Prostate gland (tissue), 2 donors: ENCODE results near the gene ASS1.

Experiments
- POLR2AphosphoS5 ChIP-seq: sonication (generic); formaldehyde crosslinking; IDR thresholded peaks from one replicate; pipeline ENCODE4 v1.6.1; 2017; ENCODE audit warnings: antibody characterized with exemption
- TF ChIP-seq, protein P1 (sequence below), 4 experiments: fragments of 200-600 bp in 2 of 4; fragments of 450-650 bp in 2 of 4; sonication (generic) in 2 of 4; IDR thresholded peaks; 1 replicate in 3 of 4; 2 replicates in 1 of 4; pipeline ENCODE4 v1.5.1; 2016 to 2019; ENCODE audit warnings: antibody characterized with exemption in 4 of 4, mild to moderate bottlenecking in 2 of 4, moderate library complexity in 2 of 4

GRCh38 chr9:130428086-130428665 is 16.6 kb upstream of the ASS1 start:
- TF ChIP-seq, protein P1, sequence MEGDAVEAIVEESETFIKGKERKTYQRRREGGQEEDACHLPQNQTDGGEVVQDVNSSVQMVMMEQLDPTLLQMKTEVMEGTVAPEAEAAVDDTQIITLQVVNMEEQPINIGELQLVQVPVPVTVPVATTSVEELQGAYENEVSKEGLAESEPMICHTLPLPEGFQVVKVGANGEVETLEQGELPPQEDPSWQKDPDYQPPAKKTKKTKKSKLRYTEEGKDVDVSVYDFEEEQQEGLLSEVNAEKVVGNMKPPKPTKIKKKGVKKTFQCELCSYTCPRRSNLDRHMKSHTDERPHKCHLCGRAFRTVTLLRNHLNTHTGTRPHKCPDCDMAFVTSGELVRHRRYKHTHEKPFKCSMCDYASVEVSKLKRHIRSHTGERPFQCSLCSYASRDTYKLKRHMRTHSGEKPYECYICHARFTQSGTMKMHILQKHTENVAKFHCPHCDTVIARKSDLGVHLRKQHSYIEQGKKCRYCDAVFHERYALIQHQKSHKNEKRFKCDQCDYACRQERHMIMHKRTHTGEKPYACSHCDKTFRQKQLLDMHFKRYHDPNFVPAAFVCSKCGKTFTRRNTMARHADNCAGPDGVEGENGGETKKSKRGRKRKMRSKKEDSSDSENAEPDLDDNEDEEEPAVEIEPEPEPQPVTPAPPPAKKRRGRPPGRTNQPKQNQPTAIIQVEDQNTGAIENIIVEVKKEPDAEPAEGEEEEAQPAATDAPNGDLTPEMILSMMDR (IDR thresholded peaks at IDR 0.05) = no peak
- TF ChIP-seq POLR2AphosphoS5 = no peak
